ENCODE results near the gene UMODL1.

The UMODL1 gene

GRCh38 chr21:42028766-42029425 lies 42.2 kb upstream of the UMODL1 start:
- H3K27ac ChIP-seq (ENCODE audit: low read length) = no peak overlapping the region
- H3K4me3 ChIP-seq (ENCODE audit: low read length) = no peak overlapping the region
- no peaks in the 10 kb centered on the region for H3K27me3 ChIP-seq (ENCODE audit: control insufficient read depth, insufficient read depth, low read length)
- no CpG with 5 or more reads among the region's 9 CpGs for WGBS (ENCODE audit: insufficient coverage, insufficient read length)
- peaks cover 2% of the 10 kb centered on the region; the same call in 1 of the 2 replicates for H3K36me3 ChIP-seq (ENCODE audit: control insufficient read depth, insufficient read depth, low read length)
- DNase-seq (ENCODE audit: low read depth, low spot score) = no peak
- no peaks in the 10 kb centered on the region for H3K9me3 ChIP-seq (ENCODE audit: control insufficient read depth, insufficient read depth, low read length)
- peaks cover 2% of the 10 kb centered on the region; the same call in 1 of the 2 replicates for H3K4me1 ChIP-seq (ENCODE audit: control insufficient read depth, insufficient read depth, low read length)

GRCh38 chr21:42030311-42030710 lies 40.8 kb upstream of the UMODL1 start:
- DNase-seq (ENCODE audit: low read depth, low spot score) = no peak
- Histone ChIP-seq H3K27ac (ENCODE audit: low read length) (no peak overlapping the region), H3K27me3 (ENCODE audit: control insufficient read depth, insufficient read depth, low read length) (no peaks in the 10 kb centered on the region), H3K4me3 (ENCODE audit: low read length) (no peak overlapping the region), H3K4me1 (ENCODE audit: control insufficient read depth, insufficient read depth, low read length) (peaks cover 2% of the 10 kb centered on the region; the same call in 1 of the 2 replicates), H3K9me3 (ENCODE audit: control insufficient read depth, insufficient read depth, low read length) (no peaks in the 10 kb centered on the region), H3K36me3 (ENCODE audit: control insufficient read depth, insufficient read depth, low read length) (peaks cover 2% of the 10 kb centered on the region; the same call in 1 of the 2 replicates)
- WGBS (ENCODE audit: insufficient coverage, insufficient read length) = no CpG with 5 or more reads among the region's 4 CpGs

- H3K36me3 ChIP-seq (ENCODE audit: control insufficient read depth, insufficient read depth, low read length) = peaks cover 2% of the 10 kb centered on the region; the same call in 1 of the 2 replicates
Observed at GRCh38 chr21:42031241-42031640, 39.9 kb upstream of the UMODL1 start.

GRCh38 chr21:42031816-42032215 lies 39.3 kb upstream of the UMODL1 start:
- no peak overlapping the region for H3K27ac ChIP-seq (ENCODE audit: low read length)

More at GRCh38 chr21:42031241-42031640, 39.9 kb upstream of the UMODL1 start:
- no peak for DNase-seq (ENCODE audit: low read depth, low spot score)
- no peak overlapping the region for H3K27ac ChIP-seq (ENCODE audit: low read length)
- H3K27me3 ChIP-seq (ENCODE audit: control insufficient read depth, insufficient read depth, low read length) = no peaks in the 10 kb centered on the region
- WGBS (ENCODE audit: insufficient coverage, insufficient read length) = no CpG with 5 or more reads among the region's 9 CpGs
- peaks cover 2% of the 10 kb centered on the region; the same call in 1 of the 2 replicates for H3K4me1 ChIP-seq (ENCODE audit: control insufficient read depth, insufficient read depth, low read length)
- H3K4me3 ChIP-seq (ENCODE audit: low read length) = no peak overlapping the region
- no peaks in the 10 kb centered on the region for H3K9me3 ChIP-seq (ENCODE audit: control insufficient read depth, insufficient read depth, low read length)

GRCh38 chr21:42032266-42032665 lies 38.9 kb upstream of the UMODL1 start:
- Histone ChIP-seq H3K9me3 (ENCODE audit: control insufficient read depth, insufficient read depth, low read length) (no peaks in the 10 kb centered on the region), H3K27ac (ENCODE audit: low read length) (no peak overlapping the region), H3K4me3 (ENCODE audit: low read length) (no peak overlapping the region), H3K27me3 (ENCODE audit: control insufficient read depth, insufficient read depth, low read length) (no peaks in the 10 kb centered on the region), H3K4me1 (ENCODE audit: control insufficient read depth, insufficient read depth, low read length) (peaks cover 2% of the 10 kb centered on the region; the same call in 1 of the 2 replicates), H3K36me3 (ENCODE audit: control insufficient read depth, insufficient read depth, low read length) (peaks cover 2% of the 10 kb centered on the region; the same call in 1 of the 2 replicates)
- DNase-seq (ENCODE audit: low read depth, low spot score) = no peak
- WGBS (ENCODE audit: insufficient coverage, insufficient read length) = no CpG with 5 or more reads among the region's 2 CpGs

More at GRCh38 chr21:42031816-42032215, 39.3 kb upstream of the UMODL1 start:
- H3K4me3 ChIP-seq (ENCODE audit: low read length) = no peak overlapping the region
- H3K4me1 ChIP-seq (ENCODE audit: control insufficient read depth, insufficient read depth, low read length) = peaks cover 2% of the 10 kb centered on the region; the same call in 1 of the 2 replicates
- no peak for DNase-seq (ENCODE audit: low read depth, low spot score)
- no peaks in the 10 kb centered on the region for H3K9me3 ChIP-seq (ENCODE audit: control insufficient read depth, insufficient read depth, low read length)
- no peaks in the 10 kb centered on the region for H3K27me3 ChIP-seq (ENCODE audit: control insufficient read depth, insufficient read depth, low read length)
- no CpG with 5 or more reads among the region's 4 CpGs for WGBS (ENCODE audit: insufficient coverage, insufficient read length)
- H3K36me3 ChIP-seq (ENCODE audit: control insufficient read depth, insufficient read depth, low read length) = peaks cover 2% of the 10 kb centered on the region; the same call in 1 of the 2 replicates

- Histone ChIP-seq H3K27me3 (ENCODE audit: control insufficient read depth, insufficient read depth, low read length) (no peaks in the 10 kb centered on the region), H3K4me3 (ENCODE audit: low read length) (peak overlapping the region; percentile 8; the same call in 1 of the 2 replicates), H3K9me3 (ENCODE audit: control insufficient read depth, insufficient read depth, low read length) (no peaks in the 10 kb centered on the region), H3K27ac (ENCODE audit: low read length) (no peak overlapping the region), H3K4me1 (ENCODE audit: control insufficient read depth, insufficient read depth, low read length) (peaks cover 2% of the 10 kb centered on the region; the same call in 1 of the 2 replicates), H3K36me3 (ENCODE audit: control insufficient read depth, insufficient read depth, low read length) (peaks cover 2% of the 10 kb centered on the region; the same call in 1 of the 2 replicates)
- WGBS (ENCODE audit: insufficient coverage, insufficient read length) = no CpG with 5 or more reads among the region's 3 CpGs
- DNase-seq (ENCODE audit: low read depth, low spot score) = no peak
Observed at GRCh38 chr21:42032968-42033367, 38.1 kb upstream of the UMODL1 start.

- H3K4me3 ChIP-seq (ENCODE audit: low read length) = no peak overlapping the region
- H3K27me3 ChIP-seq (ENCODE audit: control insufficient read depth, insufficient read depth, low read length) = no peaks in the 10 kb centered on the region
- peaks cover 2% of the 10 kb centered on the region; the same call in 1 of the 2 replicates for H3K36me3 ChIP-seq (ENCODE audit: control insufficient read depth, insufficient read depth, low read length)
- no CpG with 5 or more reads among the region's 2 CpGs for WGBS (ENCODE audit: insufficient coverage, insufficient read length)
- no peaks in the 10 kb centered on the region for H3K9me3 ChIP-seq (ENCODE audit: control insufficient read depth, insufficient read depth, low read length)
- no peak overlapping the region for H3K27ac ChIP-seq (ENCODE audit: low read length)
- peaks cover 2% of the 10 kb centered on the region; the same call in 1 of the 2 replicates for H3K4me1 ChIP-seq (ENCODE audit: control insufficient read depth, insufficient read depth, low read length)
- no peak for DNase-seq (ENCODE audit: low read depth, low spot score)
Observed at GRCh38 chr21:42036313-42036712, 34.8 kb upstream of the UMODL1 start.

- Histone ChIP-seq H3K36me3 (ENCODE audit: control insufficient read depth, insufficient read depth, low read length) (peaks cover 2% of the 10 kb centered on the region; the same call in 1 of the 2 replicates), H3K9me3 (ENCODE audit: control insufficient read depth, insufficient read depth, low read length) (no peaks in the 10 kb centered on the region), H3K4me3 (ENCODE audit: low read length) (no peak overlapping the region), H3K27me3 (ENCODE audit: control insufficient read depth, insufficient read depth, low read length) (no peaks in the 10 kb centered on the region), H3K4me1 (ENCODE audit: control insufficient read depth, insufficient read depth, low read length) (no peaks in the 10 kb centered on the region; the same call in 1 of the 2 replicates), H3K27ac (ENCODE audit: low read length) (no peak overlapping the region)
- WGBS (ENCODE audit: insufficient coverage, insufficient read length) = no CpG with 5 or more reads among the region's 9 CpGs
- DNase-seq (ENCODE audit: low read depth, low spot score) = no peak
Observed at GRCh38 chr21:42037516-42037915, 33.6 kb upstream of the UMODL1 start.

GRCh38 chr21:42037943-42038342 lies 33.2 kb upstream of the UMODL1 start:
- no peaks in the 10 kb centered on the region; the same call in 1 of the 2 replicates for H3K4me1 ChIP-seq (ENCODE audit: control insufficient read depth, insufficient read depth, low read length)
- no peaks in the 10 kb centered on the region for H3K9me3 ChIP-seq (ENCODE audit: control insufficient read depth, insufficient read depth, low read length)
- WGBS (ENCODE audit: insufficient coverage, insufficient read length) = no CpG with 5 or more reads among the region's 12 CpGs
- H3K27me3 ChIP-seq (ENCODE audit: control insufficient read depth, insufficient read depth, low read length) = no peaks in the 10 kb centered on the region
- H3K27ac ChIP-seq (ENCODE audit: low read length) = no peak overlapping the region
- H3K36me3 ChIP-seq (ENCODE audit: control insufficient read depth, insufficient read depth, low read length) = peaks cover 1% of the 10 kb centered on the region; the same call in 1 of the 2 replicates
- no peak overlapping the region for H3K4me3 ChIP-seq (ENCODE audit: low read length)
- no peak for DNase-seq (ENCODE audit: low read depth, low spot score)

GRCh38 chr21:42038393-42038792 lies 32.7 kb upstream of the UMODL1 start:
- no peak overlapping the region for H3K27ac ChIP-seq (ENCODE audit: low read length)
- WGBS (ENCODE audit: insufficient coverage, insufficient read length) = no CpG with 5 or more reads among the region's 10 CpGs
- DNase-seq (ENCODE audit: low read depth, low spot score) = no peak

More at GRCh38 chr21:42038393-42038792, 32.7 kb upstream of the UMODL1 start:
- no peaks in the 10 kb centered on the region for H3K36me3 ChIP-seq (ENCODE audit: control insufficient read depth, insufficient read depth, low read length)
- H3K4me1 ChIP-seq (ENCODE audit: control insufficient read depth, insufficient read depth, low read length) = no peaks in the 10 kb centered on the region; the same call in 1 of the 2 replicates
- H3K4me3 ChIP-seq (ENCODE audit: low read length) = no peak overlapping the region
- no peaks in the 10 kb centered on the region for H3K27me3 ChIP-seq (ENCODE audit: control insufficient read depth, insufficient read depth, low read length)
- no peaks in the 10 kb centered on the region for H3K9me3 ChIP-seq (ENCODE audit: control insufficient read depth, insufficient read depth, low read length)
